Kidney epithelial cell (primary cell): Measurements from ENCODE around the gene EML3. TPM values are rescaled to one million over a fixed set of nuclear protein-coding genes. Genes with fewer than 3 reads are reported as not detected.
"Not testable (repeated sequence)": the region's sequence is repeated elsewhere in the genome, so short reads cannot be mapped to it uniquely, and the experiment has no call there.

Experiments used
- DNase-seq: peaks from one replicate; pipeline ENCODE4 v3.0.0-alpha.2; 2010; ENCODE audit warnings: low read depth
- H3K27me3 ChIP-seq: 2 replicates; pipeline ENCODE4 v1.6.0; 2011; ENCODE audit warnings: low read length; ENCODE audit not compliant: control insufficient read depth, insufficient read depth
- H3K36me3 ChIP-seq: 2 replicates; pipeline ENCODE4 v1.5.1; 2011; ENCODE audit warnings: low read length; ENCODE audit not compliant: control insufficient read depth, insufficient read depth
- H3K4me3 ChIP-seq: 2 replicates; pipeline ENCODE4 v1.5.1; 2011; ENCODE audit warnings: low read depth, mild to moderate bottlenecking, control low read depth, low read length
- CTCF ChIP-seq: IDR thresholded peaks from 2 replicates; pipeline ENCODE4 v1.5.1; 2011; ENCODE audit warnings: mild to moderate bottlenecking, moderate library complexity, low read length, control low read depth, inconsistent platforms; ENCODE audit not compliant: insufficient read depth, poor library complexity, severe bottlenecking
- total RNA-seq: library from RNA; depleted of rRNA; stranded (reverse); fragments of >200 nt; gene quantifications from 2 replicates; pipeline ENCODE4 v1.2.3, GENCODE V29; 2015

EML3 gene
- total RNA-seq, 1 donor from 2014 or later, result 21.1 TPM

- Histone ChIP-seq H3K27me3 (no peaks in the 10 kb centered on the region), H3K4me3 (no peak overlapping the region), H3K36me3 (peaks cover 5% of the 10 kb centered on the region)
- DNase-seq, result no peak
- no peak for TF ChIP-seq CTCF
Observed at GRCh38 chr11:62567018-62567633, 45.4 kb downstream of the EML3 start.

- no peak for TF ChIP-seq CTCF
- H3K36me3 ChIP-seq, result peaks cover 4% of the 10 kb centered on the region
- no peaks in the 10 kb centered on the region for H3K27me3 ChIP-seq
- no peak for DNase-seq
- no peak overlapping the region for H3K4me3 ChIP-seq
Observed at GRCh38 chr11:62566247-62566646, 46.3 kb downstream of the EML3 start.

GRCh38 chr11:62565100-62565802 is 47.3 kb downstream of the EML3 start:
- no peak for DNase-seq
- Histone ChIP-seq H3K4me3 (no peak overlapping the region), H3K27me3 (no peaks in the 10 kb centered on the region), H3K36me3 (peaks cover under 1% of the 10 kb centered on the region)
- TF ChIP-seq CTCF, result no peak

GRCh38 chr11:62561677-62562230 is 50.8 kb downstream of the EML3 start:
- not testable (repeated sequence) for DNase-seq, H3K4me3 ChIP-seq, H3K27me3 ChIP-seq, H3K36me3 ChIP-seq

- peak; percentile 89 for DNase-seq
- TF ChIP-seq CTCF, result peak; percentile 88
- H3K4me3 ChIP-seq, result no peak overlapping the region
- H3K27me3 ChIP-seq, result no peaks in the 10 kb centered on the region
- H3K36me3 ChIP-seq, result peaks cover 1% of the 10 kb centered on the region
Observed at GRCh38 chr11:62560566-62561103, 51.9 kb downstream of the EML3 start.

- H3K36me3 ChIP-seq, H3K27me3 ChIP-seq, DNase-seq, H3K4me3 ChIP-seq: not testable (repeated sequence)
Observed at GRCh38 chr11:62559626-62560025, 52.9 kb downstream of the EML3 start.
